Brain microvascular endothelial cell (primary cell): Measurements from ENCODE around the gene SACM1L.
"Not testable (repeated sequence)": the region's sequence is repeated elsewhere in the genome, so short reads cannot be mapped to it uniquely, and the experiment has no call there.

ENCODE experiments used
- DNase-seq: peaks from one replicate; pipeline ENCODE4 v3.0.0-alpha.2; 2020
- H3K27ac ChIP-seq: fragments of 250-450 bp; sonication (Bioruptor Pico); 2 replicates; pipeline ENCODE4 v1.5.1; 2020; ENCODE audit warnings: mild to moderate bottlenecking, moderate library complexity
- H3K27me3 ChIP-seq: fragments of 250-450 bp; sonication (Bioruptor Pico); replicated peaks from 2 replicates; pipeline ENCODE4 v1.5.1; 2020; ENCODE audit warnings: mild to moderate bottlenecking
- H3K36me3 ChIP-seq: fragments of 250-450 bp; sonication (Bioruptor Pico); replicated peaks from 2 replicates; pipeline ENCODE4 v1.5.1; 2020; ENCODE audit warnings: mild to moderate bottlenecking
- H3K4me3 ChIP-seq: 2 replicates; pipeline ENCODE4 v1.5.1; 2011; ENCODE audit warnings: low read depth, mild to moderate bottlenecking, control low read depth, low read length, moderate library complexity
- in situ Hi-C: cut with HindIII; loops from 2 replicates; pipeline ENCODE4 v1.10.0; 2017; ENCODE audit warnings: low sequenced_read_pairs, low pct_ligation_motif_present
- TF ChIP-seq, protein P1 (sequence below): IDR thresholded peaks from 2 replicates; pipeline ENCODE4 v1.5.1; 2011; ENCODE audit warnings: low read depth, mild to moderate bottlenecking, moderate library complexity, low read length, control low read depth, inconsistent platforms; ENCODE audit errors: missing control alignments

SACM1L gene

DNA sequence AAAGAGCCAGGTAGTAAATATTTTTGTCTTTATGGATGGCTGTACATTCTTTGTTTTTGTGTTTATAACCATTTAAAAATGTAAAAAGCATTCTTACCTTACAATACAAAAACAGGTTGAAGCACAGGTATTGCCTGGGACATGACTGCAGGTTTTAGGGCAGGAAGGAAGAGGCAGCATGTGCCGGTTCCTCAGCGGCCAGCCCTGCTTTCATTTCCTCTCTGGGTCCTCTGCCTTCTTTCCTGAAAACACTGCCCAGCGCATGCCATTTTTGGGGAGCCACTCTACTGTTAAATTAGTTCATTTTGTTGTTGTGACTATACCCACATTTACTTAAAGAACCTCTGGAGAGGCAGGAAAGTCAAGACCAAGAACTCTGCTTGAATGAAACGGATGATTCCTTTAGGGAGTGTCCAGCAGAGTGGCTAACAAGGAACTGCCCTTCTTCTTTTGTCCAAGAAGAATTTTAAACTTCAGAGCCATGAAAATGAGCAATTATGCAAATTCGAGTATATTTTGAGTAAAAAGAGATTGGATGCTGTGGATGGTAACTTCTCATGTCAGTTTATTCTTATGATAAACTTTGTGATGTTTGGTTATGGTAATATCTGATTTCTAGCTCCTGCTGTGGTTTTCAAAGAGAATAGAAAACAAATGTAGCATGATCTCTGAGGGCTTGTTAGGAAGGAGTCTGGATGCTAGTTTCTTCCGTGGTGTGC lies 52.7 kb downstream of the SACM1L start:
- Histone ChIP-seq H3K27ac (no peak overlapping the region), H3K36me3 (peaks cover 51% of the 10 kb centered on the region), H3K27me3 (no peaks in the 10 kb centered on the region), H3K4me3 (no peak overlapping the region)
- no peak for DNase-seq
- TF ChIP-seq, protein P1, sequence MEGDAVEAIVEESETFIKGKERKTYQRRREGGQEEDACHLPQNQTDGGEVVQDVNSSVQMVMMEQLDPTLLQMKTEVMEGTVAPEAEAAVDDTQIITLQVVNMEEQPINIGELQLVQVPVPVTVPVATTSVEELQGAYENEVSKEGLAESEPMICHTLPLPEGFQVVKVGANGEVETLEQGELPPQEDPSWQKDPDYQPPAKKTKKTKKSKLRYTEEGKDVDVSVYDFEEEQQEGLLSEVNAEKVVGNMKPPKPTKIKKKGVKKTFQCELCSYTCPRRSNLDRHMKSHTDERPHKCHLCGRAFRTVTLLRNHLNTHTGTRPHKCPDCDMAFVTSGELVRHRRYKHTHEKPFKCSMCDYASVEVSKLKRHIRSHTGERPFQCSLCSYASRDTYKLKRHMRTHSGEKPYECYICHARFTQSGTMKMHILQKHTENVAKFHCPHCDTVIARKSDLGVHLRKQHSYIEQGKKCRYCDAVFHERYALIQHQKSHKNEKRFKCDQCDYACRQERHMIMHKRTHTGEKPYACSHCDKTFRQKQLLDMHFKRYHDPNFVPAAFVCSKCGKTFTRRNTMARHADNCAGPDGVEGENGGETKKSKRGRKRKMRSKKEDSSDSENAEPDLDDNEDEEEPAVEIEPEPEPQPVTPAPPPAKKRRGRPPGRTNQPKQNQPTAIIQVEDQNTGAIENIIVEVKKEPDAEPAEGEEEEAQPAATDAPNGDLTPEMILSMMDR: no peak
- in situ Hi-C loops: no loop called here

DNA sequence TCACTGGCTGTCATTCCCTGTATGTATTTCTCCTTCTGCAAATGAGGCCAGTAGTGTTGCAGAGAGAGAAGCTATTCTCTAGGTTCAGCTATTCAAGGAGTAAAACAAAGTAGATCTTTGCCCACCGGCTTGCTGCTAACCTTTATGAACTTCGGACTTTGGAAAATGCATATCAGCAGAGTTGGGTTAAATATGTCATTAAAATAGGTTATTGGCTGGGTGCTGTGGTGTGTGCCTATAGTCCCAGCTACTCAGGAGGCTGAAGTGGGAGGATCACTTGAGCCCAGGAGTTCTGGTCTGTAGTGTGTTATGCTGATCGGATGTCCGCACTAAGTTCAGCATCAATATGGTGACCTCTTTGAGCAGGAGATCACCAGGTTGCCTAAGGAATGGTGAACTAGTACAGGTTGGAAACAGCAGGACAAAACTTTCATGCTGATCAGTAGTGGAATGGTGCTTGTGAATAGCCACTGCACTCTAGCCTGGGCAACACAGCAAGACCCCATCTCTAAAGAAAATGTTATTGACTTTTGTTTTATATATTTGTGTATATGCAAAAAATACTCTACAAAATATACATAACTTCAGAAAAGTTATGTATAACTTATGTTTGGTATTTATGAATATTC lies 53.4 kb downstream of the SACM1L start:
- H3K27ac ChIP-seq: no peak overlapping the region
- H3K4me3 ChIP-seq: no peak overlapping the region
- DNase-seq: no peak
- in situ Hi-C loops: no loop called here
- no peaks in the 10 kb centered on the region for H3K27me3 ChIP-seq
- peaks cover 51% of the 10 kb centered on the region for H3K36me3 ChIP-seq
- TF ChIP-seq, protein P1: no peak

DNA sequence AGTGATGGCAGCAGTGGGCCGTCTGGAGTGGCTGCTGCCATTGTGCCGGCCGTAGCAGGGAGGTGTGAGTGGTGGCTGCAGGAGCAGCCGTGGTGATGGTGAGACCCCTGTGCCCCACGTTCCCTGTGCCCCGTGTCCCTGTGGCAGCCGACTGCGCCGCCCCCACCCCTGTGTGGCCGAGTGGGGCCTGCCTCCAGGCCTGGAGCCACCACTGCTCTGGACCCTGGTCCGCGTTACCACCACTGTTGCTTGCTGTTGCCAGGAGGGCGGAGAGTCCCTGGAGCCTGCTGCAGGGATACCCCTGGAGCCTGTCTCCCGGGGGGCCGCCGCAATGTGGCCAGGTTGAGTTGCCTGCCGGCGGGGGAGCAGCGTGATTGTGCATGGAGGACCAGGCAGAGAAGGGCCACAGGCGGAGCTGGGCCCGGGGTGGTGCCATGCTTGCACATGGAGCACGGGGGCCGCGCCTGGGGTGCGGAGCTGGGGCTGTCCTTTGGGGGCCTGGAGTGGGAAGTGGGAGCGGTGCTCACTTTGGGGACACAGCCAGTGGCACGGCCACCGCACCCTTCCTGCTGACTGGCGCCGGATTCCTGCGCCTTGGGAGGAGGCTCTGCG lies 57.1 kb downstream of the SACM1L start:
- peaks cover 22% of the 10 kb centered on the region for H3K36me3 ChIP-seq
- in situ Hi-C loops: no loop called here
- H3K27me3 ChIP-seq: no peaks in the 10 kb centered on the region
- H3K27ac ChIP-seq: no peak overlapping the region
- no peak overlapping the region for H3K4me3 ChIP-seq
- TF ChIP-seq, protein P1: no peak
- no peak for DNase-seq

DNA sequence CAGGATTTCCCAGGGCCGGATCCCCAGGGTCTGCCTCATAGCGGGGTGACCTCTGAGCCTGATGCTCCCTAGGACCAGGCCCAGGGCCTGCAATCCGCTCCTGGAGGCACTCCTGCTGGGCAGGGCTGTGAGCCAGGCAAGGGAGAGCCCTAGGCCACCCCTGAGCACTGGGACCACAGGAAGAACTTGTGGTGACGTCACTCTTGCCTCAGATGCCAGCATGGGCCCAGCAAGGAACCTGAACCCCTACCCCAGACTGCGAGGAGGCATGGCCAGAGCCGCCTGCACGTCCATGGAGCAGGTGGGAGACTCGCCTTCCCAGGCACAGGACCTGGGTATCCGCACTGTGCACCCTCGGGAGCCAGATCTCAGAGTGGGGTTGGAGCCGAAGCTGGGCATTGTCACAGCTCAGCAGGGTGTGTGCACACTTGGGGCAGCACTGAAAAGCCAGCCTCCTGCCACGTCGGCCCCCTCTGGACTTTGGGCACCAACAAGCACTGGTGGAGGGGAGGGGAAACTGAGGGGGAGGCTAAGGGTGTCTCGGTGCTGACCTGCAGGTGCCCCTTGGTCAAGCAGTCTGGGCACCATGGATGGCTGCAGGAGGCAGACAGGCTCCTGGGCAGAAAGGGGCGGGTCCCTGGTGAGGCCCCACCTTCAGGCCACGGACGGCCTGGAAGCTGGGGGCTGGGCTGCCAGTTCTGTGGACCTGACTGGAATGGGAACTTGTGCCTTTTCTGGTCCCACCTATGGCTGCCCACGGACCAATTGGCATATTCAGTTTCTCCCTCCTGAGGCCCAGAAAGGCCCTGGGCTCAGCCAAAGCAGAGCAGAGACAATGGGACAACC lies 57.8 kb downstream of the SACM1L start:
- TF ChIP-seq, protein P1: no peak
- no peaks in the 10 kb centered on the region for H3K27me3 ChIP-seq
- no peak overlapping the region for H3K27ac ChIP-seq
- in situ Hi-C loops: no loop called here
- no peak for DNase-seq
- peaks cover 17% of the 10 kb centered on the region for H3K36me3 ChIP-seq
- H3K4me3 ChIP-seq: no peak overlapping the region

DNA sequence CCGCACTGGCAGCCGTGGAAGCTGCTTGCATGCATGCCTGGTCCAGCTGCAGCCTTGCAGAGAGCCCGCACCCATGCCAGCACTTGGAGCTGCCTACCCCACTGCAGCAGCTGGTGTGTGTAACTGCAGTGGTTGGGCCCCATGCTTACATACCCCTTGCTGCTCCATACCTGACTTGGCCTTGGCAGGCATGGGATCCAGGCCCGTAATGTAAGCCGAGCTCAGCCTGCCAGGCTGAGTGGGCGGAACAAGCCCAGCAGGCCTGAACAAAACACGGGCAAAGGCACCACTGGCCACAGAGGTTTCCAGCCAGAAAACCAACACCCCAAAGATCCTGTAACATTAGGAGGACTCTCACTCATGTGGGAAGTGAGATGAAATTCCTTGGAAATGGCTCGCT lies 58.9 kb downstream of the SACM1L start:
- Histone ChIP-seq H3K27ac (no peak overlapping the region), H3K4me3 (no peak overlapping the region), H3K27me3 (no peaks in the 10 kb centered on the region), H3K36me3 (peaks cover 11% of the 10 kb centered on the region)
- in situ Hi-C loops: no loop called here
- TF ChIP-seq, protein P1: no peak
- DNase-seq: no peak

DNA sequence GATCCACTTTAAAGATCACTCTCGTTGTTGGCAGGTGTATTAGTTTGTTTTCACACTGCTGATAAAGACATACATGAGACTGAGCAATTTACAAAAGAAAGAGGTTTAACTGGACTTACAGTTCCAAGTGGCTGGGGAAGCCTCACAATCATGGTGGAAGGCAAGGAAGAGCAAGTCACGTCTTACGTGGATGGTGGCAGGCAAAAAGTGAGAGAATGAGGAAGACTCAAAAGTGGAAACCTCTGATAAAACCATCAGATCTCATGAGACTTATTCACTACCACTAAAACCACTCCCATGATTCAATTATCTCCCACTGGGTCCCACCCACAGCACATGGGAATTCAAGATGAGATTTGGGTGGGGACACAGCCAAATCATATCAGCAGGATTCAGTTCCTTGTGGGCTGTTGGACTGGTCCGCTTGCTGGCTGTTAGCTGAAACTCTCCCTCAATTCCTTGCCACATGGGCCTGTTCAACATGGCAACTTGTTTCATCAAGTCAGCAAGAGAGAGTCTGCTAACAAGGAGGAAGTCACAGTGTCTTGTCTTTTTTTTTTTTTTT lies 59.9 kb downstream of the SACM1L start:
- H3K36me3 ChIP-seq, H3K27me3 ChIP-seq, in situ Hi-C loops, H3K27ac ChIP-seq, H3K4me3 ChIP-seq, DNase-seq: not testable (repeated sequence)
